Smooth muscle cell (in vitro differentiated cells): ENCODE results near the gene SEC14L6. TPM values are rescaled to one million over a fixed set of nuclear protein-coding genes. Genes with fewer than 3 reads are reported as not detected.

Source experiments
- DNase-seq: peaks from one replicate; lab custom pipeline; 2025; ENCODE audit not compliant: unreplicated experiment; lab: John Stamatoyannopoulos, UW
- H2AFZ ChIP-seq: fragments of 200-600 bp; sonication (generic); 2 replicates; pipeline ENCODE4 v1.6.0; 2016; ENCODE audit warnings: antibody characterized with exemption, low read depth, mild to moderate bottlenecking
- H3F3A ChIP-seq: fragments of 200-600 bp; sonication (generic); 2 replicates; pipeline ENCODE4 v1.6.0; 2017; ENCODE audit warnings: antibody characterized with exemption, low read depth
- H3K27ac ChIP-seq: fragments of 200-600 bp; sonication (generic); 2 replicates; pipeline ENCODE4 v1.5.1; 2016; ENCODE audit warnings: low read depth, mild to moderate bottlenecking
- H3K27me3 ChIP-seq: fragments of 200-600 bp; sonication (generic); 2 replicates; pipeline ENCODE4 v1.6.1; 2016; ENCODE audit warnings: low read depth, mild to moderate bottlenecking
- H3K36me3 ChIP-seq: fragments of 200-600 bp; sonication (generic); 2 replicates; pipeline ENCODE4 v1.5.1; 2016; ENCODE audit warnings: low read depth
- H3K4me1 ChIP-seq: fragments of 200-600 bp; sonication (generic); 2 replicates; pipeline ENCODE4 v1.5.1; 2016; ENCODE audit warnings: low read depth
- H3K4me2 ChIP-seq: fragments of 200-600 bp; sonication (generic); 2 replicates; pipeline ENCODE4 v1.6.0; 2016; ENCODE audit warnings: mild to moderate bottlenecking
- H3K4me3 ChIP-seq: fragments of 200-600 bp; sonication (generic); 2 replicates; pipeline ENCODE4 v1.5.1; 2016; ENCODE audit warnings: mild to moderate bottlenecking
- H3K79me2 ChIP-seq: fragments of 200-600 bp; sonication (generic); 2 replicates; pipeline ENCODE4 v1.6.0; 2016; ENCODE audit warnings: low read depth, mild to moderate bottlenecking
- H3K9ac ChIP-seq: fragments of 200-600 bp; sonication (generic); 2 replicates; pipeline ENCODE4 v1.6.0; 2016; ENCODE audit warnings: low read depth
- H3K9me3 ChIP-seq: fragments of 200-600 bp; sonication (generic); replicated peaks from 2 replicates; pipeline ENCODE4 v1.5.1; 2016; ENCODE audit warnings: low read depth
- H4K20me1 ChIP-seq: fragments of 200-600 bp; sonication (generic); 2 replicates; pipeline ENCODE4 v1.6.0; 2016; ENCODE audit warnings: low read depth
- CTCF ChIP-seq: fragments of 200-600 bp; sonication (generic); IDR thresholded peaks from 2 replicates; pipeline ENCODE4 v1.5.1; 2017; ENCODE audit warnings: borderline replicate concordance, mild to moderate bottlenecking, antibody characterized with exemption; ENCODE audit not compliant: insufficient read depth, poor library complexity, severe bottlenecking
- WGBS: methylation state at CpG from one replicate; pipeline ENCODE4 v1.1.7; 2016; ENCODE audit warnings: low lambda C conversion rate; 5-methylcytosine and 5-hydroxymethylcytosine counted together
- polyA plus RNA-seq: library from polyadenylated mRNA; unstranded; fragments of >200 nt; fragmentation: Nextera tagmentation; extraction: Ambion mirVana; gene quantifications from 2 replicates; pipeline ENCODE4 v1.2.1, GENCODE V29; 2016
- total RNA-seq: library from RNA; depleted of rRNA; stranded (reverse); fragments of >200 nt; gene quantifications from 2 replicates; pipeline ENCODE4 v1.2.3, GENCODE V29; 2014

SEC14L6 gene
- total and polyA plus RNA-seq, 2 experiments from 2014 or later = 0.09 TPM; not detected in 1

- no peak for DNase-seq
- no peaks in the 10 kb centered on the region for H3F3A ChIP-seq
- no peak overlapping the region for H3K4me3 ChIP-seq
- H2AFZ ChIP-seq = no peak overlapping the region
- no peaks in the 10 kb centered on the region for H4K20me1 ChIP-seq
- H3K27ac ChIP-seq = no peak overlapping the region
- H3K79me2 ChIP-seq = no peaks in the 10 kb centered on the region
- 98% methylated on average over 6 of the region's 6 CpGs for WGBS
- peaks cover 3% of the 10 kb centered on the region for H3K36me3 ChIP-seq
- H3K9ac ChIP-seq = no peak overlapping the region
- H3K4me2 ChIP-seq = no peak overlapping the region
- no peaks in the 10 kb centered on the region for H3K27me3 ChIP-seq
- no peak for TF ChIP-seq CTCF
- no peaks in the 10 kb centered on the region for H3K9me3 ChIP-seq
- H3K4me1 ChIP-seq = no peaks in the 10 kb centered on the region
These were observed 35.5 kb upstream of the SEC14L6 start for GRCh38 chr22:30582051-30582450.

- no peak for DNase-seq
- no peaks in the 10 kb centered on the region for H4K20me1 ChIP-seq
- no peaks in the 10 kb centered on the region for H3K4me1 ChIP-seq
- H3K4me2 ChIP-seq = no peak overlapping the region
- no peak for TF ChIP-seq CTCF
- peaks cover 3% of the 10 kb centered on the region for H3K36me3 ChIP-seq
- H2AFZ ChIP-seq = no peak overlapping the region
- H3F3A ChIP-seq = no peaks in the 10 kb centered on the region
- H3K27ac ChIP-seq = no peak overlapping the region
- no peak overlapping the region for H3K4me3 ChIP-seq
- no peaks in the 10 kb centered on the region for H3K27me3 ChIP-seq
- H3K9ac ChIP-seq = no peak overlapping the region
- H3K9me3 ChIP-seq = no peaks in the 10 kb centered on the region
- 93% methylated on average over 6 of the region's 6 CpGs for WGBS
- H3K79me2 ChIP-seq = no peaks in the 10 kb centered on the region
These were observed 34.4 kb upstream of the SEC14L6 start for GRCh38 chr22:30580896-30581295.

GRCh38 chr22:30578481-30578880 lies 31.9 kb upstream of the SEC14L6 start:
- peaks cover 5% of the 10 kb centered on the region for H4K20me1 ChIP-seq
- no peak overlapping the region for H2AFZ ChIP-seq
- no peaks in the 10 kb centered on the region for H3K79me2 ChIP-seq
- no peak for DNase-seq
- TF ChIP-seq CTCF = no peak
- no peaks in the 10 kb centered on the region for H3F3A ChIP-seq
- H3K4me2 ChIP-seq = no peak overlapping the region
- H3K27ac ChIP-seq = no peak overlapping the region
- H3K9me3 ChIP-seq = no peaks in the 10 kb centered on the region
- peaks cover 4% of the 10 kb centered on the region for H3K4me1 ChIP-seq
- peaks cover 3% of the 10 kb centered on the region for H3K36me3 ChIP-seq
- H3K9ac ChIP-seq = no peak overlapping the region
- WGBS = 97% methylated on average over 12 of the region's 12 CpGs
- no peak overlapping the region for H3K4me3 ChIP-seq
- peaks cover 7% of the 10 kb centered on the region for H3K27me3 ChIP-seq

- Histone ChIP-seq H3K4me1 (peaks cover 4% of the 10 kb centered on the region), H3F3A (no peaks in the 10 kb centered on the region), H3K9ac (no peak overlapping the region), H3K27me3 (peaks cover 9% of the 10 kb centered on the region), H3K9me3 (no peaks in the 10 kb centered on the region), H3K79me2 (no peaks in the 10 kb centered on the region), H3K4me3 (no peak overlapping the region), H4K20me1 (peaks cover 5% of the 10 kb centered on the region), H3K27ac (no peak overlapping the region), H2AFZ (no peak overlapping the region), H3K36me3 (peaks cover 3% of the 10 kb centered on the region), H3K4me2 (no peak overlapping the region)
- TF ChIP-seq CTCF = no peak
- no peak for DNase-seq
- 94% methylated on average over 15 of the region's 15 CpGs for WGBS
These were observed 29.3 kb upstream of the SEC14L6 start for GRCh38 chr22:30575859-30576258.
